ENCODE data around the gene FAM241B.

Gene FAM241B

DNA sequence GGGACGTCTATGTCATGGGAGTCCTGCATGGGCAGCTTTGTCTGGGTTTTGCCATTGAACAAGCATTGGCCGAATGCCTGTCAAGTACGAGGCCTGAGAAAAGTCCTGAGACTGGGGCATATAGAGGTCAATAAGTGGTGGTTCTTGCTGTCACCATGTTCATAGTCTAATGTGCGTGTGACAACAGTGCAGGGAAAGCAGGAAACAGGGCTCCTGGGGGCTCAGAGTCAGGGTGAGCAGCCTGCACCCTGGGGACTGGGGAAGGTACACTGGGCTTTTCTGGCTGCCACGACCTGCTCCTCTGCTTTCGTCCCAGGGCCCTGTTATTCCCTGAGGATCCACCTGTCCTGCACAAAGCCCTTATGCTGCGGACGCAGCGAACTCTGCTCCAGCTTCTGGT is 21.3 kb downstream of the FAM241B start:
- Histone ChIP-seq H3K9ac (ENCODE audit: low read length) (no peak overlapping the region), H3K27ac (ENCODE audit: low read depth, low read length) (no peak overlapping the region), H3K36me3 (ENCODE audit: low read length) (no peaks in the 10 kb centered on the region), H3K79me2 (ENCODE audit: insufficient read depth, low read length) (no peaks in the 10 kb centered on the region), H2AFZ (ENCODE audit: low read depth, low read length, severe bottlenecking) (no peak overlapping the region), H4K20me1 (ENCODE audit: low read depth, low read length) (no peaks in the 10 kb centered on the region), H3K9me3 (ENCODE audit: insufficient read depth, low read length) (peaks cover 10% of the 10 kb centered on the region; the same call in 1 of the 2 replicates), H3K9me2 (replicated peaks; ENCODE audit: insufficient read depth, low read length) (no peaks in the 10 kb centered on the region), H3F3A (ENCODE audit: insufficient read depth) (no peaks in the 10 kb centered on the region), H3K27me3 (ENCODE audit: low read length) (no peaks in the 10 kb centered on the region), H3K4me3 (ENCODE audit: insufficient read depth, low read length, poor library complexity, severe bottlenecking) (no peak overlapping the region), H3K4me2 (ENCODE audit: low read depth, low read length, poor library complexity, severe bottlenecking) (no peak overlapping the region)
- TF ChIP-seq, protein P1, sequence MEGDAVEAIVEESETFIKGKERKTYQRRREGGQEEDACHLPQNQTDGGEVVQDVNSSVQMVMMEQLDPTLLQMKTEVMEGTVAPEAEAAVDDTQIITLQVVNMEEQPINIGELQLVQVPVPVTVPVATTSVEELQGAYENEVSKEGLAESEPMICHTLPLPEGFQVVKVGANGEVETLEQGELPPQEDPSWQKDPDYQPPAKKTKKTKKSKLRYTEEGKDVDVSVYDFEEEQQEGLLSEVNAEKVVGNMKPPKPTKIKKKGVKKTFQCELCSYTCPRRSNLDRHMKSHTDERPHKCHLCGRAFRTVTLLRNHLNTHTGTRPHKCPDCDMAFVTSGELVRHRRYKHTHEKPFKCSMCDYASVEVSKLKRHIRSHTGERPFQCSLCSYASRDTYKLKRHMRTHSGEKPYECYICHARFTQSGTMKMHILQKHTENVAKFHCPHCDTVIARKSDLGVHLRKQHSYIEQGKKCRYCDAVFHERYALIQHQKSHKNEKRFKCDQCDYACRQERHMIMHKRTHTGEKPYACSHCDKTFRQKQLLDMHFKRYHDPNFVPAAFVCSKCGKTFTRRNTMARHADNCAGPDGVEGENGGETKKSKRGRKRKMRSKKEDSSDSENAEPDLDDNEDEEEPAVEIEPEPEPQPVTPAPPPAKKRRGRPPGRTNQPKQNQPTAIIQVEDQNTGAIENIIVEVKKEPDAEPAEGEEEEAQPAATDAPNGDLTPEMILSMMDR (IDR thresholded peaks at IDR 0.05; ENCODE audit: insufficient read depth, low read length, poor library complexity, severe bottlenecking) = no peak
- no peak for TF ChIP-seq EZH2phosphoT487 (conservative IDR thresholded peaks at IDR 0.05; ENCODE audit: low read length)

DNA sequence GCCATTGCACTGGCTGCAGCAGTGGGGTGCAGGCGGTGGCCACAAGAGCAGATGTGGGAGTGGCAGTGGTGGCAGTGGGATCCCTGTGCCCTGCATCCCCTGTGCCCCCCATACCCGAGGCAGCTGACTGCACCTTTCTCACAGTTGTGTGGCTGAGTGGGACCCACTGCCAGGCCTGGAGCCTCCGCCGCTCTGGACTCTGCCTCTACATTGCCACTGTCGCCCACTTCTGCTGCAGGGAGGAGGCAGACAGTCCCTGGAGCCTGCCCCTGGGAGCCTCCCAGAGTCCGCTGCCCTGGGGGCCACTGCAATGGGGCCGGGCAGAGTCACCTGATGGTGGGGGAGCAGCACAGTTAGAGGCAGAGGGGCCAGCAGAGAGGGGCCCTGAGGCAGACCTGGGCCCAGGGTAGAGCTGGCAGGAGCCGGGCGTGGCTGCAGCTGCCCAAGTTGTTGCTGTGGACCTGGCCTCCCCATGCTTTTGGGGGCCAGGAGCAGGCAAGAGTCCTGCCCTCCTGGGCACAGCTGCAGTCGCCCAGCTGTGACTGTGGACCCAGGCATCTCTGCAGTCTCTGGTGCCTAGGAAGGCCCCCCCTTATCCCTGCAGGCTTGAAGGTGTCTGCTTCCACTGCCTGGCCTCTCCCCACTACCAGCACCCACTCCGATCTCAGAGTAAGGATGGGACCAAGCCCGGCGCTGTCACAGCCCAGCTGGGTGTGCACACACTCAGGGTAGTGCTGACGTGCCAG is 22.2 kb downstream of the FAM241B start:
- H3K27ac ChIP-seq (ENCODE audit: low read depth, low read length) = no peak overlapping the region
- H3F3A ChIP-seq (ENCODE audit: insufficient read depth) = no peaks in the 10 kb centered on the region
- H3K4me2 ChIP-seq (ENCODE audit: low read depth, low read length, poor library complexity, severe bottlenecking) = no peak overlapping the region
- no peak overlapping the region for H2AFZ ChIP-seq (ENCODE audit: low read depth, low read length, severe bottlenecking)
- H3K4me3 ChIP-seq (ENCODE audit: insufficient read depth, low read length, poor library complexity, severe bottlenecking) = no peak overlapping the region
- no peaks in the 10 kb centered on the region for H3K9me2 ChIP-seq (replicated peaks; ENCODE audit: insufficient read depth, low read length)
- peaks cover 10% of the 10 kb centered on the region; the same call in 1 of the 2 replicates for H3K9me3 ChIP-seq (ENCODE audit: insufficient read depth, low read length)
- no peaks in the 10 kb centered on the region for H3K79me2 ChIP-seq (ENCODE audit: insufficient read depth, low read length)
- no peak for TF ChIP-seq EZH2phosphoT487 (conservative IDR thresholded peaks at IDR 0.05; ENCODE audit: low read length)
- TF ChIP-seq, protein P1 (IDR thresholded peaks at IDR 0.05; ENCODE audit: insufficient read depth, low read length, poor library complexity, severe bottlenecking) = no peak
- H3K36me3 ChIP-seq (ENCODE audit: low read length) = no peaks in the 10 kb centered on the region
- no peaks in the 10 kb centered on the region for H4K20me1 ChIP-seq (ENCODE audit: low read depth, low read length)
- H3K27me3 ChIP-seq (ENCODE audit: low read length) = no peaks in the 10 kb centered on the region
- no peak overlapping the region for H3K9ac ChIP-seq (ENCODE audit: low read length)

DNA sequence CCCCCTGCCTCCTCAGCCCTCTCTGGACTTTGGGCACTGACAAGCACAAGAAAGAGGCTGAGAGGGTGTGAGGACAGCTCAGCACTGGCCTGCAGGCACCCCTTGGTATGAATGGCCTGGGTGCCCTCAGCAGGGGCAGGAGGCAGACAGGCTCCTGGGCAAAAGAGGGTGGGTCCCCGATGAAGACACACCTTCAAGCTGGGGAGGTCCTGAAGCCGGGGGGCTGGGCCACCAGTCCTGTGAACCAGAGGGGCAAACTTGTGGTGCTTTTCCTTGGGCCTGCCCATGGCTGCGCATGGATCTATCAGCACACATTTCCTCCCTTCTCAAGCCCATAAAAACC is 22.8 kb downstream of the FAM241B start:
- Histone ChIP-seq H3K9me2 (replicated peaks; ENCODE audit: insufficient read depth, low read length) (no peaks in the 10 kb centered on the region), H3K36me3 (ENCODE audit: low read length) (no peaks in the 10 kb centered on the region), H3K9me3 (ENCODE audit: insufficient read depth, low read length) (peaks cover 10% of the 10 kb centered on the region; the same call in 1 of the 2 replicates), H3K4me3 (ENCODE audit: insufficient read depth, low read length, poor library complexity, severe bottlenecking) (no peak overlapping the region), H4K20me1 (ENCODE audit: low read depth, low read length) (no peaks in the 10 kb centered on the region), H3F3A (ENCODE audit: insufficient read depth) (no peaks in the 10 kb centered on the region), H2AFZ (ENCODE audit: low read depth, low read length, severe bottlenecking) (no peak overlapping the region), H3K4me2 (ENCODE audit: low read depth, low read length, poor library complexity, severe bottlenecking) (no peak overlapping the region), H3K27me3 (ENCODE audit: low read length) (no peaks in the 10 kb centered on the region), H3K27ac (ENCODE audit: low read depth, low read length) (no peak overlapping the region), H3K9ac (ENCODE audit: low read length) (no peak overlapping the region), H3K79me2 (ENCODE audit: insufficient read depth, low read length) (no peaks in the 10 kb centered on the region)
- TF ChIP-seq EZH2phosphoT487 (conservative IDR thresholded peaks at IDR 0.05; ENCODE audit: low read length) = no peak
- TF ChIP-seq, protein P1 (IDR thresholded peaks at IDR 0.05; ENCODE audit: insufficient read depth, low read length, poor library complexity, severe bottlenecking) = no peak
